ENCODE results near the gene DENND4B. TPM values are rescaled to one million over a fixed set of nuclear protein-coding genes. Genes with fewer than 3 reads are reported as not detected.
A peak's percentile ranks its signal among the peaks of the same experiment; 100 is the strongest.

Gene DENND4B
- total RNA-seq, 2 experiments from 2014 or later, result 124 to 130 TPM

GRCh38 chr1:153944005-153944826 lies 2.3 kb downstream of the DENND4B start:
- Mint-ChIP-seq H3K4me1 (ENCODE audit: low read depth) (peaks cover 21% of the 10 kb centered on the region), H3K4me3 (peak overlapping the region; percentile 92), H3K27me3 (ENCODE audit: low read depth) (no peaks in the 10 kb centered on the region), H3K9me3 (no peaks in the 10 kb centered on the region), H3K36me3 (ENCODE audit: low read depth) (peaks cover 27% of the 10 kb centered on the region), H3K27ac (peak overlapping the region; percentile 95)
- CTCF ChIA-PET, result interaction anchor here (0.7 to 3.4 kb wide), 12 partner anchors 10 to 384 kb away, joined by 3 to 19 read pairs (median 3); partner anchors contain the start of genes GATAD2B and RAB13
- intact Hi-C loops (cut with micrococcal nuclease), result loop anchor here (2.0 kb wide), 1 partner anchor 273 kb away; the partner anchor contains the start of gene ILF2
- DNase-seq, result peak; percentile 52

GRCh38 chr1:153942766-153943549 lies 3.6 kb downstream of the DENND4B start:
- intact Hi-C loops (cut with micrococcal nuclease), result no loop called here
- no peak overlapping the region for H3K4me3 Mint-ChIP-seq
- no peak for DNase-seq
- peak overlapping the region; percentile 20 for H3K27ac Mint-ChIP-seq
- peaks cover 21% of the 10 kb centered on the region for H3K4me1 Mint-ChIP-seq (ENCODE audit: low read depth)
- H3K27me3 Mint-ChIP-seq (ENCODE audit: low read depth), result no peaks in the 10 kb centered on the region
- peaks cover 22% of the 10 kb centered on the region for H3K36me3 Mint-ChIP-seq (ENCODE audit: low read depth)
- no peaks in the 10 kb centered on the region for H3K9me3 Mint-ChIP-seq
- CTCF ChIA-PET, result interaction anchor here (0.9 kb wide), 1 partner anchor 44 kb away, joined by 3 read pairs; no protein-coding TSS in a partner anchor

- H3K4me3 Mint-ChIP-seq, result no peak overlapping the region
- peaks cover 21% of the 10 kb centered on the region for H3K4me1 Mint-ChIP-seq (ENCODE audit: low read depth)
- intact Hi-C loops (cut with micrococcal nuclease), result no loop called here
- DNase-seq, result no peak
- CTCF ChIA-PET, result no interaction called here
- peaks cover 25% of the 10 kb centered on the region for H3K36me3 Mint-ChIP-seq (ENCODE audit: low read depth)
- no peak overlapping the region for H3K27ac Mint-ChIP-seq
- no peaks in the 10 kb centered on the region for H3K9me3 Mint-ChIP-seq
- H3K27me3 Mint-ChIP-seq (ENCODE audit: low read depth), result no peaks in the 10 kb centered on the region
Measured at GRCh38 chr1:153941826-153942725, 4.4 kb downstream of the DENND4B start.

- Mint-ChIP-seq H3K27ac (no peak overlapping the region), H3K9me3 (no peaks in the 10 kb centered on the region), H3K4me1 (ENCODE audit: low read depth) (peaks cover 18% of the 10 kb centered on the region), H3K36me3 (ENCODE audit: low read depth) (peaks cover 35% of the 10 kb centered on the region), H3K4me3 (no peak overlapping the region), H3K27me3 (ENCODE audit: low read depth) (no peaks in the 10 kb centered on the region)
- intact Hi-C loops (cut with micrococcal nuclease), result no loop called here
- DNase-seq, result no peak
- CTCF ChIA-PET, result interaction anchor here (1.0 to 1.7 kb wide), 2 partner anchors 35 to 144 kb away, joined by 3 to 4 read pairs; no protein-coding TSS in a partner anchor
Measured at GRCh38 chr1:153940756-153941155, 5.8 kb downstream of the DENND4B start.

GRCh38 chr1:153939476-153939875 lies 7.0 kb downstream of the DENND4B start:
- intact Hi-C loops (cut with micrococcal nuclease), result no loop called here
- H3K27me3 Mint-ChIP-seq (ENCODE audit: low read depth), result no peaks in the 10 kb centered on the region
- H3K9me3 Mint-ChIP-seq, result no peaks in the 10 kb centered on the region
- H3K36me3 Mint-ChIP-seq (ENCODE audit: low read depth), result peaks cover 37% of the 10 kb centered on the region
- H3K4me3 Mint-ChIP-seq, result no peak overlapping the region
- H3K4me1 Mint-ChIP-seq (ENCODE audit: low read depth), result peaks cover 14% of the 10 kb centered on the region
- no peak overlapping the region for H3K27ac Mint-ChIP-seq
- DNase-seq, result no peak
- CTCF ChIA-PET, result interaction anchor here (0.6 to 1.7 kb wide), 3 partner anchors 36 to 142 kb away, joined by 3 to 4 read pairs (median 3); no protein-coding TSS in a partner anchor

GRCh38 chr1:153938996-153939395 lies 7.5 kb downstream of the DENND4B start:
- intact Hi-C loops (cut with micrococcal nuclease), result no loop called here

GRCh38 chr1:153937331-153937730 lies 9.2 kb downstream of the DENND4B start:
- Mint-ChIP-seq H3K4me1 (ENCODE audit: low read depth) (no peaks in the 10 kb centered on the region), H3K9me3 (no peaks in the 10 kb centered on the region), H3K36me3 (ENCODE audit: low read depth) (peaks cover 40% of the 10 kb centered on the region), H3K4me3 (no peak overlapping the region), H3K27ac (no peak overlapping the region), H3K27me3 (ENCODE audit: low read depth) (no peaks in the 10 kb centered on the region)
- CTCF ChIA-PET, result interaction anchor here (0.6 kb wide), 1 partner anchor 18 kb away, joined by 3 read pairs; no protein-coding TSS in a partner anchor
- no peak for DNase-seq
- intact Hi-C loops (cut with micrococcal nuclease), result no loop called here

More at GRCh38 chr1:153938996-153939395, 7.5 kb downstream of the DENND4B start:
- Mint-ChIP-seq H3K27ac (no peak overlapping the region), H3K4me3 (no peak overlapping the region), H3K9me3 (no peaks in the 10 kb centered on the region), H3K27me3 (ENCODE audit: low read depth) (no peaks in the 10 kb centered on the region), H3K4me1 (ENCODE audit: low read depth) (peaks cover 9% of the 10 kb centered on the region), H3K36me3 (ENCODE audit: low read depth) (peaks cover 38% of the 10 kb centered on the region)
- no peak for DNase-seq
- CTCF ChIA-PET, result no interaction called here

- CTCF ChIA-PET, result no interaction called here
- Mint-ChIP-seq H3K27me3 (ENCODE audit: low read depth) (no peaks in the 10 kb centered on the region), H3K4me1 (ENCODE audit: low read depth) (no peaks in the 10 kb centered on the region), H3K27ac (no peak overlapping the region), H3K4me3 (no peak overlapping the region), H3K9me3 (no peaks in the 10 kb centered on the region), H3K36me3 (ENCODE audit: low read depth) (peaks cover 39% of the 10 kb centered on the region)
- no peak for DNase-seq
- intact Hi-C loops (cut with micrococcal nuclease), result no loop called here
Measured at GRCh38 chr1:153936011-153936802, 10.3 kb downstream of the DENND4B start.

GRCh38 chr1:153934746-153935145 lies 11.8 kb downstream of the DENND4B start:
- intact Hi-C loops (cut with micrococcal nuclease), result no loop called here
- Mint-ChIP-seq H3K4me1 (ENCODE audit: low read depth) (no peaks in the 10 kb centered on the region), H3K4me3 (no peak overlapping the region), H3K27me3 (ENCODE audit: low read depth) (no peaks in the 10 kb centered on the region), H3K9me3 (no peaks in the 10 kb centered on the region), H3K27ac (peak overlapping the region; percentile 41), H3K36me3 (ENCODE audit: low read depth) (peaks cover 35% of the 10 kb centered on the region)
- CTCF ChIA-PET, result no interaction called here
- DNase-seq, result no peak

GRCh38 chr1:153933955-153934354 lies 12.6 kb downstream of the DENND4B start:
- Mint-ChIP-seq H3K9me3 (no peaks in the 10 kb centered on the region), H3K4me3 (no peak overlapping the region), H3K27me3 (ENCODE audit: low read depth) (no peaks in the 10 kb centered on the region), H3K27ac (no peak overlapping the region), H3K4me1 (ENCODE audit: low read depth) (no peaks in the 10 kb centered on the region), H3K36me3 (ENCODE audit: low read depth) (peaks cover 35% of the 10 kb centered on the region)
- CTCF ChIA-PET, result interaction anchor here (0.6 to 0.8 kb wide), 2 partner anchors 10 to 81 kb away, joined by 3 to 4 read pairs; no protein-coding TSS in a partner anchor
- no peak for DNase-seq
- intact Hi-C loops (cut with micrococcal nuclease), result no loop called here

- H3K36me3 Mint-ChIP-seq (ENCODE audit: low read depth), result peaks cover 35% of the 10 kb centered on the region
Measured at GRCh38 chr1:153933430-153933829, 13.1 kb downstream of the DENND4B start.

More at GRCh38 chr1:153933430-153933829, 13.1 kb downstream of the DENND4B start:
- Mint-ChIP-seq H3K9me3 (no peaks in the 10 kb centered on the region), H3K27me3 (ENCODE audit: low read depth) (no peaks in the 10 kb centered on the region), H3K4me1 (ENCODE audit: low read depth) (peaks cover under 1% of the 10 kb centered on the region), H3K4me3 (no peak overlapping the region), H3K27ac (no peak overlapping the region)
- intact Hi-C loops (cut with micrococcal nuclease), result no loop called here
- DNase-seq, result no peak
- CTCF ChIA-PET, result no interaction called here

Measured in activated naive CD4-positive, alpha-beta T cell treated with anti-CD3 and anti-CD28 coated beads for 36 hours (primary cell).